Breast epithelium (tissue), 4 donors: Measurements from ENCODE around the gene RPL32. TPM values are rescaled to one million over a fixed set of nuclear protein-coding genes. Genes with fewer than 3 reads are reported as not detected.
"Not testable (repeated sequence)": the region's sequence is repeated elsewhere in the genome, so short reads cannot be mapped to it uniquely, and the experiment has no call there.

Source experiments
- DNase-seq, 2 donors: peaks; one replicate each; pipeline ENCODE4 v3.0.0-alpha.2; 2019; ENCODE audit warnings: low spot score in 2 of 2
- H3K27ac ChIP-seq, 2 donors: fragments of 200-600 bp; sonication (generic) in 1 of 2; one replicate each; pipeline ENCODE4 v1.5.1; 2016 to 2019; ENCODE audit warnings: mild to moderate bottlenecking in 1 of 2
- H3K27me3 ChIP-seq, 2 donors: fragments of 200-600 bp; sonication (generic) in 1 of 2; one replicate each; pipeline versions ENCODE4 v1.5.1 to v1.6.0; 2017 to 2019; ENCODE audit warnings: control low read depth in 1 of 2, mild to moderate bottlenecking in 1 of 2
- H3K36me3 ChIP-seq: fragments of 200-600 bp; one replicate; pipeline ENCODE4 v1.5.1; 2019
- H3K4me1 ChIP-seq, 2 donors: fragments of 200-600 bp; sonication (generic); one replicate each; pipeline ENCODE4 v1.5.1; 2016 to 2019; ENCODE audit warnings: control low read depth in 1 of 2
- H3K4me3 ChIP-seq, 3 donors: fragments of 200-600 bp; sonication (generic); 1 replicate in 2 of 3; 2 replicates in 1 of 3; pipeline ENCODE4 v1.5.1; 2016 to 2019; ENCODE audit warnings: mild to moderate bottlenecking in 3 of 3, moderate library complexity in 2 of 3
- H3K9me3 ChIP-seq, 2 donors: fragments of 200-600 bp; sonication (generic) in 1 of 2; one replicate each; pipeline ENCODE4 v1.5.1; 2016 to 2019; ENCODE audit warnings: control low read depth in 1 of 2
- CTCF ChIP-seq, 3 donors: fragments of 450-650 bp; IDR thresholded peaks; one replicate each; pipeline ENCODE4 v1.5.1; 2016 to 2017; ENCODE audit warnings: antibody characterized with exemption in 3 of 3, mild to moderate bottlenecking in 3 of 3, moderate library complexity in 3 of 3
- POLR2A ChIP-seq: fragments of 450-650 bp; IDR thresholded peaks from one replicate; pipeline ENCODE4 v1.6.1; 2016; ENCODE audit warnings: antibody characterized with exemption, mild to moderate bottlenecking, moderate library complexity
- POLR2AphosphoS5 ChIP-seq, 3 donors: sonication (generic); formaldehyde crosslinking; IDR thresholded peaks; one replicate each; pipeline ENCODE4 v1.6.1; 2017; ENCODE audit warnings: antibody characterized with exemption in 3 of 3
- intact Hi-C: fragments of 100-400 bp; cut with DNase I; formaldehyde crosslinking; loops from one replicate; pipeline ENCODE4 v1.15.1; 2023; ENCODE audit warnings: low total_unique reads
- total RNA-seq, 3 donors: library from RNA; depleted of rRNA; stranded (reverse); fragments of >200 nt; gene quantifications; one replicate each; pipeline ENCODE4 v1.1.0, GENCODE V29; 2016

Gene RPL32
- total RNA-seq, 3 donors from 2014 or later: 945 to 1,485 (median 950) TPM

GRCh38 chr3:12841970-12842328, 584 bp upstream of the RPL32 start:
- Histone ChIP-seq H3K27me3 (no peaks in the 10 kb centered on the region), H3K36me3 (no peaks in the 10 kb centered on the region), H3K4me3 (peak overlapping the region in 2 of 3 donors; percentile 80 to 98), H3K4me1 (peaks cover 0 to 13% of the 10 kb centered on the region in 2 donors), H3K27ac (peak overlapping the region; percentile 93 to 97), H3K9me3 (no peaks in the 10 kb centered on the region)
- DNase-seq: no peak
- TF ChIP-seq CTCF (IDR thresholded peaks at IDR 0.05): no peak
- no peak for TF ChIP-seq POLR2A
- TF ChIP-seq POLR2AphosphoS5 (IDR thresholded peaks at IDR 0.05): no peak
- intact Hi-C loops: no loop called here

GRCh38 chr3:12840591-12841148, 695 bp downstream of the RPL32 start:
- Histone ChIP-seq H3K9me3 (no peaks in the 10 kb centered on the region), H3K4me3 (peak overlapping the region; percentile 80 to 98 (median 94)), H3K27me3 (no peaks in the 10 kb centered on the region), H3K36me3 (peaks cover 7% of the 10 kb centered on the region), H3K27ac (peak overlapping the region; percentile 93 to 97), H3K4me1 (peaks cover 0 to 13% of the 10 kb centered on the region in 2 donors)
- intact Hi-C loops: no loop called here
- TF ChIP-seq CTCF (IDR thresholded peaks at IDR 0.05) (no peak), POLR2AphosphoS5 (IDR thresholded peaks at IDR 0.05) (no peak), POLR2A (no peak)
- DNase-seq: peak in 1 of 2 donors; percentile 29

DNA sequence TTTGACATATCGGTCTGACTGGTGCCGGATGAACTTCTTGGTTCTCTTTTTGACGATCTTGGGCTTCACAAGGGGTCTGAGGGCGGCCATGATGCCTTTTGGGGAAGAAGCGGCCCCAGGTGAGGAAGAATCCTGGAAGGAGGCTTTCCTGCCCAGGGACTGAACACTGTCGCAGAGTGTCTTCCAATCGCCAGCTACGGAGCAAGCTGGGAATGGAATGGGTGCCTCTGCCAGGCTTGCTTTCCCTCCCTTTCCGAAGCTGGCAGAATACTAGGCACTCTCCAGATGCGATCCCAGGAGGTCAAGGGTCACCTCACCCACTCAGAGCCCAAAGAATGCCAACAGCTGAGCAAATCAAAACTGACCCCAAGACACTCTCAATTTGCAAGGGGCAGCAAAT, 1.2 kb downstream of the RPL32 start:
- H3K4me1 ChIP-seq: peaks cover 0 to 13% of the 10 kb centered on the region in 2 donors
- DNase-seq, H3K36me3 ChIP-seq, H3K27me3 ChIP-seq, intact Hi-C loops, H3K9me3 ChIP-seq: not testable (repeated sequence)
- peak overlapping the region; percentile 80 to 98 (median 94) for H3K4me3 ChIP-seq
- peak overlapping the region; percentile 93 to 97 for H3K27ac ChIP-seq

GRCh38 chr3:12839156-12839946, 2.0 kb downstream of the RPL32 start:
- DNase-seq: no peak
- H3K4me3 ChIP-seq: peak overlapping the region; percentile 80 to 98 (median 94)
- intact Hi-C loops: loop anchor here (5.0 kb wide), 1 partner anchor 282 kb away; the partner anchor contains the start of gene MKRN2
- peaks cover 8% of the 10 kb centered on the region for H3K36me3 ChIP-seq
- H3K9me3 ChIP-seq: no peaks in the 10 kb centered on the region
- H3K27ac ChIP-seq: peak overlapping the region; percentile 93 to 97
- H3K4me1 ChIP-seq: peaks cover 0 to 13% of the 10 kb centered on the region in 2 donors
- TF ChIP-seq POLR2A (no peak), POLR2AphosphoS5 (IDR thresholded peaks at IDR 0.05) (no peak), CTCF (IDR thresholded peaks at IDR 0.05) (no peak)
- no peaks in the 10 kb centered on the region for H3K27me3 ChIP-seq

GRCh38 chr3:12838179-12838965, 3.0 kb downstream of the RPL32 start:
- peak overlapping the region in 1 of 2 donors; percentile 6 for H3K27ac ChIP-seq
- intact Hi-C loops: loop anchor here (5.0 kb wide), 1 partner anchor 281 kb away; the partner anchor contains the start of gene MKRN2
- peak overlapping the region in 1 of 3 donors; percentile 9 for H3K4me3 ChIP-seq
- H3K9me3 ChIP-seq: no peaks in the 10 kb centered on the region
- TF ChIP-seq POLR2A: no peak
- TF ChIP-seq CTCF (IDR thresholded peaks at IDR 0.05): no peak
- no peak for TF ChIP-seq POLR2AphosphoS5 (IDR thresholded peaks at IDR 0.05)
- DNase-seq: no peak
- H3K27me3 ChIP-seq: no peaks in the 10 kb centered on the region
- H3K4me1 ChIP-seq: peaks cover 0 to 13% of the 10 kb centered on the region in 2 donors
- peaks cover 15% of the 10 kb centered on the region for H3K36me3 ChIP-seq
